ENCODE measurements around the gene FAIM2. TPM values are rescaled to one million over a fixed set of nuclear protein-coding genes. Genes with fewer than 3 reads are reported as not detected.

The FAIM2 gene
- total RNA-seq, 1 experiment from 2014 or later, result 0.49 TPM

DNA sequence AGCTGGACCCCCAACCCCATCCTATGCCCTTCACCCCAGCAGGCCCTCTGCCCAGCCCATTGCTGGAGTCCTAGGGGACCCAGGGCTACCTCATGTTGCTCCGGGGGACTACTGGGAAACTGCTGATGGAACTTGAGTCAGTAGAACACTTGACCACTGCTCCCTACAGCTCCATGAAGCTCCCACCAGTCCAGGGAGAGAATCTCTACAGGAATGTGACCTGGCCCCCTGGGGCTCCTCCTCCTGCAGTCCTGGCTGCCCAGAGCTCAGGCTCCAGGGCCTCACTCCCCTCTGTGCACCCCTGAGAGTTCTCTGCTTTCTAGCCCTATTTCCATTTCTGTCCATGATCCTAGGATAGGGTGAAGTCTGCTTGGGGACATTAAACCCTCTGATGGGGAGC is 36.0 kb upstream of the FAIM2 start:
- ATAC-seq (no peak), DNase-seq (ENCODE audit: low read depth, low spot score) (no peak)
- Histone ChIP-seq H3K9me3 (ENCODE audit: control insufficient read depth, insufficient read depth, low read depth, low read length) (no peaks in the 10 kb centered on the region), H3K27ac (ENCODE audit: low read length) (peak overlapping the region; percentile 19; the same call in 1 of the 2 replicates), H3K27me3 (ENCODE audit: control insufficient read depth, insufficient read depth, low read length) (no peaks in the 10 kb centered on the region), H3K4me3 (ENCODE audit: low read depth in 2 of 2, low read length in 2 of 2) (no peak overlapping the region), H3K36me3 (ENCODE audit: control insufficient read depth, insufficient read depth, low read length) (no peaks in the 10 kb centered on the region), H3K4me1 (ENCODE audit: control insufficient read depth, insufficient read depth, low read length) (no peaks in the 10 kb centered on the region)
- in situ Hi-C loops (cut with HindIII; ENCODE audit: low pct_unique_long_range_greater_than_20kb, low sequenced_read_pairs) (no loop called here), intact Hi-C loops (cut with micrococcal nuclease; ENCODE audit: unreplicated experiment) (no loop called here)
- ChIA-PET POLR2A (no interaction called here), CTCF (interaction anchor here (0.6 kb wide), 1 partner anchor 69 kb away, joined by 5 read pairs; no protein-coding TSS in a partner anchor)
- BruUV-seq (replicated peaks), result no TSS peak
- TF ChIP-seq POLR2AphosphoS5 (IDR thresholded peaks at IDR 0.05; ENCODE audit: low read depth, low read length), result no peak
- TF ChIP-seq SIN3A (IDR thresholded peaks at IDR 0.05; ENCODE audit: borderline replicate concordance, insufficient read depth, low read depth, low read length), result no peak
- TF ChIP-seq CTCF (IDR thresholded peaks at IDR 0.05), result no peak
- no peak for TF ChIP-seq TCF7L2 (IDR thresholded peaks at IDR 0.05; ENCODE audit: low read depth, low read length)
- TF ChIP-seq, protein P1, sequence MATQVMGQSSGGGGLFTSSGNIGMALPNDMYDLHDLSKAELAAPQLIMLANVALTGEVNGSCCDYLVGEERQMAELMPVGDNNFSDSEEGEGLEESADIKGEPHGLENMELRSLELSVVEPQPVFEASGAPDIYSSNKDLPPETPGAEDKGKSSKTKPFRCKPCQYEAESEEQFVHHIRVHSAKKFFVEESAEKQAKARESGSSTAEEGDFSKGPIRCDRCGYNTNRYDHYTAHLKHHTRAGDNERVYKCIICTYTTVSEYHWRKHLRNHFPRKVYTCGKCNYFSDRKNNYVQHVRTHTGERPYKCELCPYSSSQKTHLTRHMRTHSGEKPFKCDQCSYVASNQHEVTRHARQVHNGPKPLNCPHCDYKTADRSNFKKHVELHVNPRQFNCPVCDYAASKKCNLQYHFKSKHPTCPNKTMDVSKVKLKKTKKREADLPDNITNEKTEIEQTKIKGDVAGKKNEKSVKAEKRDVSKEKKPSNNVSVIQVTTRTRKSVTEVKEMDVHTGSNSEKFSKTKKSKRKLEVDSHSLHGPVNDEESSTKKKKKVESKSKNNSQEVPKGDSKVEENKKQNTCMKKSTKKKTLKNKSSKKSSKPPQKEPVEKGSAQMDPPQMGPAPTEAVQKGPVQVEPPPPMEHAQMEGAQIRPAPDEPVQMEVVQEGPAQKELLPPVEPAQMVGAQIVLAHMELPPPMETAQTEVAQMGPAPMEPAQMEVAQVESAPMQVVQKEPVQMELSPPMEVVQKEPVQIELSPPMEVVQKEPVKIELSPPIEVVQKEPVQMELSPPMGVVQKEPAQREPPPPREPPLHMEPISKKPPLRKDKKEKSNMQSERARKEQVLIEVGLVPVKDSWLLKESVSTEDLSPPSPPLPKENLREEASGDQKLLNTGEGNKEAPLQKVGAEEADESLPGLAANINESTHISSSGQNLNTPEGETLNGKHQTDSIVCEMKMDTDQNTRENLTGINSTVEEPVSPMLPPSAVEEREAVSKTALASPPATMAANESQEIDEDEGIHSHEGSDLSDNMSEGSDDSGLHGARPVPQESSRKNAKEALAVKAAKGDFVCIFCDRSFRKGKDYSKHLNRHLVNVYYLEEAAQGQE (IDR thresholded peaks at IDR 0.05; ENCODE audit: insufficient read depth in 1 of 2, low read depth in 2 of 2, low read length in 1 of 2), result no peak

- in situ Hi-C loops (cut with HindIII; ENCODE audit: low pct_unique_long_range_greater_than_20kb, low sequenced_read_pairs), result no loop called here
- CTCF ChIA-PET, result no interaction called here
- BruUV-seq (replicated peaks), result no TSS peak
These were observed 35.6 kb upstream of the FAIM2 start for GRCh38 chr12:49939307-49939706.

More at GRCh38 chr12:49939307-49939706, 35.6 kb upstream of the FAIM2 start:
- Histone ChIP-seq H3K9me3 (ENCODE audit: control insufficient read depth, insufficient read depth, low read depth, low read length) (no peaks in the 10 kb centered on the region), H3K27me3 (ENCODE audit: control insufficient read depth, insufficient read depth, low read length) (no peaks in the 10 kb centered on the region), H3K36me3 (ENCODE audit: control insufficient read depth, insufficient read depth, low read length) (no peaks in the 10 kb centered on the region), H3K4me3 (ENCODE audit: low read depth in 2 of 2, low read length in 2 of 2) (no peak overlapping the region), H3K4me1 (ENCODE audit: control insufficient read depth, insufficient read depth, low read length) (no peaks in the 10 kb centered on the region), H3K27ac (ENCODE audit: low read length) (peak overlapping the region; percentile 19; the same call in 1 of the 2 replicates)
- no peak for TF ChIP-seq SIN3A (IDR thresholded peaks at IDR 0.05; ENCODE audit: borderline replicate concordance, insufficient read depth, low read depth, low read length)
- no peak for TF ChIP-seq CTCF (IDR thresholded peaks at IDR 0.05)
- TF ChIP-seq, protein P1 (IDR thresholded peaks at IDR 0.05; ENCODE audit: insufficient read depth in 1 of 2, low read depth in 2 of 2, low read length in 1 of 2), result no peak
- TF ChIP-seq POLR2AphosphoS5 (IDR thresholded peaks at IDR 0.05; ENCODE audit: low read depth, low read length), result no peak
- TF ChIP-seq TCF7L2 (IDR thresholded peaks at IDR 0.05; ENCODE audit: low read depth, low read length), result no peak
- DNase-seq (ENCODE audit: low read depth, low spot score), result no peak
- intact Hi-C loops (cut with micrococcal nuclease; ENCODE audit: unreplicated experiment), result no loop called here
- POLR2A ChIA-PET, result no interaction called here
- ATAC-seq, result no peak

All from Panc1 (cell line).